RPMI7951 (cell line): ENCODE measurements around the gene KCNC1. TPM values are rescaled to one million over a fixed set of nuclear protein-coding genes. Genes with fewer than 3 reads are reported as not detected.

Source experiments
- DNase-seq: peaks from one replicate; pipeline ENCODE4 v3.0.0-alpha.2; 2012; ENCODE audit warnings: low read depth
- total RNA-seq: library from RNA; depleted of rRNA; stranded (reverse); fragments of >200 nt; shearing (Covaris generic); gene quantifications from 2 replicates; pipeline ENCODE4 v1.2.3, GENCODE V29; 2014

KCNC1 gene
- total RNA-seq, 1 experiment from 2014 or later, result not detected

GRCh38 chr11:17791144-17791543 lies 56.6 kb downstream of the KCNC1 start:
- no peak for DNase-seq

DNA sequence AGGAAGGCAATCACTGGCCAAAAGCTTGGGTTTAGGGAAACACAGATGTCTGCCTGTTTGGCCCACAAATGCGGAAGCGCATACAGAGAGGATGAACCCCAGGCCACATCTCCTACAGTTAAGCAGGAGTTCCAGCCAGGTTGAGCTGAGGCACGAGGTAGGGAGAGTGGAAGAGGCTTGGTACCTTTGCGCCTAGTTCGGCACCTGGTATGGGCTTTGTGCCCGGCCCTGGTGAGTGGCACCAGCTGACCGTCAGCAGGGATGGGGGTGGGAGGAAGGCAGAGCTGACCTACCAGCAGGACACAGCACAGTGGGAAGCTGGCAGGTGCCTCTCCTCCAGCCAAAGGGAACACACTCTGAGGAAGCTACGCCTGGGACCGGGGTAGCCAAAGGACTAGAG lies 57.6 kb downstream of the KCNC1 start:
- DNase-seq, result no peak

- DNase-seq, result no peak
Measured at GRCh38 chr11:17793642-17794170, 59.1 kb downstream of the KCNC1 start.

DNA sequence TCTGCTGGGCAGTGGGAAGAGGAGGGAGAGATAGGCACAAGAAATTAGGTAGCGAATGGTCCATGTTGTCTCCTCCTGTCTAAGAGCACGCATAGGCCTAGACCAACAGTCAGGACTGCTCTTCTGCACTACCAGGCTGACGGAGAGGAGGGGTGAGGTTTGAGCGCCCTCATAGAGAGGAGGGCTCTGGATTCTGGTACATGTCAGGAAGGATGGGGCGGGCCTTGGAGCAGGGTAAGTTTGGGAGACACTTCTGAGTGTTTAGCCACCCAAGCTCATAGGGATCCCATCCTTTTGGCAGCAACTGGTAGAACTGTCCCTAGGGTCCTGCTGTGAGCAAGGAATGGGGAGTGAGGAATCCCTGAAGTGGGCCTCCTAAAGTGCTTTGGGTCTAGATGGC lies 60.4 kb downstream of the KCNC1 start:
- DNase-seq, result no peak

GRCh38 chr11:17796154-17796553 lies 61.6 kb downstream of the KCNC1 start:
- no peak for DNase-seq

- DNase-seq, result no peak
Measured at GRCh38 chr11:17798253-17798652, 63.7 kb downstream of the KCNC1 start.

- DNase-seq, result no peak
Measured at GRCh38 chr11:17798716-17799115, 64.1 kb downstream of the KCNC1 start.

GRCh38 chr11:17799147-17799546 lies 64.6 kb downstream of the KCNC1 start:
- no peak for DNase-seq

GRCh38 chr11:17801166-17801565 lies 66.6 kb downstream of the KCNC1 start:
- DNase-seq, result no peak

- DNase-seq, result no peak
Measured at GRCh38 chr11:17802491-17802890, 67.9 kb downstream of the KCNC1 start.

DNA sequence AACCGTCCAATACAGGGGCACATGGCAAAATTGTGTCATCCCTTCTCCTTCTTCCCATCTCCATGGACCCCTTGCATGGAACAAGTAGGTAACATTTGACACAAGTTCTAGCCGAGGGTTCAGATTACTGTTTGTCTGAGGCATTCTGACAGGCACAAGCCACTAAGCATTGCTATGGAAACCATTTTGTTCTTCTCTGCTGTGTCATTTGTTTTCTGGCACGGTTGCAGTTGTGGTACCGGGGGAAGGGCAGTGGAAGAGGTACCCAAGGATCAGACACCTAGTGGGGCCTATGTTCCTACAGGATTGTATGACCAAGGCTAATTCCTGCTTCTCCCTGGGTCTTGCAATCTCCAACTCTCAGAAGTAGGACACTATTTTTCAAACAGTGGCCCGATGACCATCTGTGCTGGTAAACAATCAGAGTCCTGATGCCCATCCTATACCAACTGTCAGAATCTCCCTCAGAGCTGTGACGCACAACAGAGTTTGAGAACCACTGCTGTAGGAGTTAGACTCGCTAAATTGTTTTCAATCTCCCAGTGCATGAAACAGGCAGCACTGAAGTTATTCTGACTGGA lies 69.3 kb downstream of the KCNC1 start:
- no peak for DNase-seq

DNA sequence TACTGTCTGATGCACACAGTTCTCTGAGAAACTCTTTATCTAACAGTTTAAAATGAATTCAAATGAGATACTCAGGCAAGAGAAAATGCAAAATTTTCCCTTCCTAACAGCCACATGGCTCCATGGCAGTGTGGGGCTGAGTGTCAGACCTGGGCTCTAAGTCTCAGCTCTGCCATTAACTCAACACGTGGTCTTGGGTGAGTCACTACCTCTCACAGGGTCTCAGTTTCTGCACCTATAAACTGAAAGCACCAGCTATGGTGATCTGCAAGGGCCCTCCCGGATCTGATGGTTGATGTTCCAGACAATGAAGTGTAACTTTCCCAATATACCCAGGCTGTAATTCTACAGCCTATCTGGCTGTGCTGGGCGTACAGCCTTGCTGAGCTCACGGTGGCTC lies 70.5 kb downstream of the KCNC1 start:
- DNase-seq, result no peak

- no peak for DNase-seq
Measured at GRCh38 chr11:17805873-17806272, 71.3 kb downstream of the KCNC1 start.

DNA sequence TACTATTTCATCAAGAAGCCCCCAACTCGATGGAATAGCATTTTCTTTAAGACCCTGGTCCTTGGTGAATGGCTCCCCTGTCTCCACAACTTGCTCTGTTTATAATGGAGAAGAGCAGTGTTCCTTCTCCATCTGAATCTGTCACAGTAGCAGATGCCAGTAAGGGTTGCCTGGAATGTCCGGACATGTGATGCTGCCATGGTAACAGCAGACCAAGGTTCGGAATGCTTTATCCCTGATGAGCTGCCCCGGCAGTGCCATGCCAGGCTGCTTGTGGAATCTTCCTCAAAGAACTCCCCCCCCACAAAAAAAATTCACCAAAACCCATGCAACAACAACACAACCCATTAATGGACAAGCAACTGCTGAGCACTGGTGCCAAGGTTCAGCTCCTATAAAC lies 72.5 kb downstream of the KCNC1 start:
- no peak for DNase-seq

DNA sequence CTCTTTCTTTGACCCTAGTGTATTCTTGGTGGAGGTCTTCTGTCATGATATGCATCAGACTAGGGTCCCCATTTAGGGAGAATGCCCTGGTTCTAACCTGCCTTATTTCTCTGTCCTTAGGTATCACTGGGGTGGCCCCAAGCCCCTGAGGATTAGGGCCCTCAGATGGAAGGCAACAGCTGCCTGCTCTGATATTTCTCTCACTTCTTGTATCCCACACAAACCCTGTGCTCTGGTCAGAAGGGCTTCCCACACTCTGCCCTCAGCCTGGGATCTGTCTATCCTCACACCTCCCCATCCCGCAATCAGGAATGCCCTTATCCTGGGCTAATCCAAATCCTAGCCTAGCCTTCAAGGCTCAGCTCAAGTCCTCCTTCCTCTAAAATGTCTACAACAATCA lies 75.5 kb downstream of the KCNC1 start:
- no peak for DNase-seq

- DNase-seq, result peak; percentile 54
Measured at GRCh38 chr11:17810746-17811145, 76.2 kb downstream of the KCNC1 start.

DNA sequence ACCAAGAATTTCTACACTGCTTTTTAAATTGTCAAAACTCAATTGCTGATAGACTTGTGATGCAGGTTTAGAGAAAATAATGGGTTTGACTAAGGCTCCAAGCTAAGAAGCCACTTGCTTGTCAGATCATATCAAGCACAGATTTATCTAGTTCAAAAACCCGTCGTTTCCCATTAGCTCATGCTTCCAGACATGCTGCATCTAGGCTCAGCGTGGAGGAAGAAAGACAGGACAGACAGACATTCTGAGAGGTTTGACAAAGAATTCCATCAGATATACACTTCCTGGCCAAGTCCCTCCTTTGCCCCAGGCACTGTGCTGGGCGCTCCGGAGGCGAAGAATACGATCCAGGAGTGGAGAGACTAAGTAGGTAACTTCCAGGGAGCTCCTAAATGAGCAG lies 76.8 kb downstream of the KCNC1 start:
- no peak for DNase-seq

DNA sequence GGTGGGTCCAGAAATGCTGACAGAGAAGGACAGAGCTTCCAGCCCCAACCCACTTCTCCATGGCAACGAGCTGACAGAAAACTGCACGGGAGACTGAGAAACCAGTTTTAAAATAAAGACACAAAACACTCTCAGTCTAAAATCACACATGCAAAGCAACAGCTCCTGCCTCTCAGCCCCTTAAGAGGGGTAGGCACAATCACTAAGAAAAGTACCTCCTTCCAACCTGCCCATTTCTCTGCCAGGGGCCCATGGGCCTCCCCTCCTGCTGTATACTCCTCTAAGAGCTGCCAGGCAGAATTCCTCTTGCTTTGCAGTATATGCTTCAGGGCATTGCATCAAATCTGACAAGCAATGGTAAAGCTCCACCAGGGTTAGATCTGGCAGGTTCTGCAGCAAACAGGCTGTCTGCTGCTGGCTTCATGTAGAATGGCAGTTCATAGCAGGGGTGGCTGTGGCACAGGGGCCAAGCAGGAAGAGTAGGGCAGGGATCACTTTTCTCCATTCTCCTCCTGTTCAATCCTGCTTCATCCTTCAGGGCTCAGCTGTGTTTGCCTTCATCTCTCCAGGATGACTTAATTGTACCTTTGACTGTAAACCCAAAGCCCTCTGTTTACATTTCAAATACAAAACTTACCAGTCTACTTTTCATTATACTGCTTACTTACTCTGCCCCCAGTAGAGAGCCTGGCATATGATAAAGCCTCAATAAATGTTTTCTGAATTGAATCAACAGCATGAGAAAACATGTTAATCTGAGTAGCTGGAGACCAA lies 77.7 kb downstream of the KCNC1 start:
- DNase-seq, result no peak

- DNase-seq, result no peak
Measured at GRCh38 chr11:17812865-17813187, 78.2 kb downstream of the KCNC1 start.

DNA sequence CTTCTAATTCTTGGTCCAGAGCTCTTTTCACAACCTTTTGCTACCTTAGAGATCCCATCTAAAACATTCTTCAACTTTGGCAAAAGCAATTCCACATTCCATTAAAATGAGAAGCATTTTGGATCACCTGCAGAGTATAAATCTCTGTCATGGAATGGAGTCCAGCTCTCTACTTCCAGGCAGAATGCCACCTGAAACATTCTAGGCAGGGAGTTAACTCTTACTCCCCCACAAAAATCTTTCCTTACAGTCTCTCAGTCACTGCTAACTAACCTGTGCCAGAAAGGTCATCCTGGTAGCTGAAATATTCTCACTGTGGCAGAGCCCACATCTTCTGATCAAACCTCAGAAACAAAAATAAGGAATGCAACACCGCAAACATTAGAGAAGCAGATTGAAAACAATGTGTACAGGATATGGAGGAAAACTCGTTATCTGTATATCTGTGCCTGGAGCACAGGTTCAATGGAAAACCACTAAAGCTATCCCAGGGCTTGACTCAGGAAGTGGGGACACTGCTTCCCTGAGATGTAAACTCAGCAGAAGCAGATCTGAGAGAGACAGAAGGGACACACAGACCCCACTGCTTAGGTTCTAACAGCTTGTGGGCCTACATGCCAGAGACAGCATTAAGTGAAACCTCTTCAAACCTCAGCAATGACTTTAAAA lies 78.9 kb downstream of the KCNC1 start:
- DNase-seq, result peak; percentile 8

GRCh38 chr11:17814546-17814945 lies 80.0 kb downstream of the KCNC1 start:
- no peak for DNase-seq

- DNase-seq, result no peak
Measured at GRCh38 chr11:17816232-17816931, 81.8 kb downstream of the KCNC1 start.
